ENCODE data around the gene PKNOX2. TPM values are rescaled to one million over a fixed set of nuclear protein-coding genes. Genes with fewer than 3 reads are reported as not detected.

The PKNOX2 gene
- total RNA-seq, 2 donors from 2014 or later: 4.0 to 6.9 TPM

DNA sequence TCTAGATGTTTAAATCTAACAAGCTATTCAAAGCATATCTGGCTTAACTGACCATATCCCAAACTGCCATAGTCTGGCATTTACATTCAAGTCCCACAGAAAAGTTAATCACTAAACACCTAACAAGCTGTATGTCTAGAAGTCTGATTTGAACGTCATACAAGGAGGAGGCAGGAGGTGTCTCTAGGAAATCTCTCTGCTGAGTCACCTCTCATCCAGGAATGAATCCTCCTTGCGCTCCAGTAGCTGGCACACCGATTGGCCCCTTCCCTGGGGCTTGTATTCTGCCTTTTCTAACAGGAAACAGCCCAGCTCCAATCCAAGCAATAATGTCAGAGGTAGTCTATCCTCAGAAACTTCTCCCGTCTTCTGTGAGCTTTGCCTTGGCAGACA lies 299.7 kb downstream of the PKNOX2 start:
- Histone ChIP-seq H3K9ac (ENCODE audit: extremely low read depth, low read length, poor library complexity, severe bottlenecking) (no peak overlapping the region), H3K27me3 (ENCODE audit: control insufficient read depth, insufficient read depth, low read length, poor library complexity, severe bottlenecking) (no peaks in the 10 kb centered on the region), H3K36me3 (ENCODE audit: control insufficient read depth, insufficient read depth, low read length) (no peaks in the 10 kb centered on the region), H3K4me3 (ENCODE audit: low read length) (no peak overlapping the region), H3K4me1 (ENCODE audit: control insufficient read depth, insufficient read depth, low read length) (no peaks in the 10 kb centered on the region), H3K27ac (ENCODE audit: low read depth, low read length) (no peak overlapping the region), H3K9me3 (ENCODE audit: control insufficient read depth, low read length) (no peaks in the 10 kb centered on the region)
- Mint-ChIP-seq H3K27me3 (ENCODE audit: insufficient read depth) (peaks cover 9% of the 10 kb centered on the region), H3K4me3 (no peak overlapping the region), H3K36me3 (ENCODE audit: low read depth) (no peaks in the 10 kb centered on the region), H3K27ac (no peak overlapping the region), H3K9me3 (no peaks in the 10 kb centered on the region), H3K4me1 (peaks cover 7% of the 10 kb centered on the region)
- WGBS, 2 experiments (ENCODE audit: insufficient coverage in 1 of 2, insufficient read length in 1 of 2): 90 to 97% methylated on average over 4 of the region's 4 CpGs
- TF ChIP-seq, protein P1, sequence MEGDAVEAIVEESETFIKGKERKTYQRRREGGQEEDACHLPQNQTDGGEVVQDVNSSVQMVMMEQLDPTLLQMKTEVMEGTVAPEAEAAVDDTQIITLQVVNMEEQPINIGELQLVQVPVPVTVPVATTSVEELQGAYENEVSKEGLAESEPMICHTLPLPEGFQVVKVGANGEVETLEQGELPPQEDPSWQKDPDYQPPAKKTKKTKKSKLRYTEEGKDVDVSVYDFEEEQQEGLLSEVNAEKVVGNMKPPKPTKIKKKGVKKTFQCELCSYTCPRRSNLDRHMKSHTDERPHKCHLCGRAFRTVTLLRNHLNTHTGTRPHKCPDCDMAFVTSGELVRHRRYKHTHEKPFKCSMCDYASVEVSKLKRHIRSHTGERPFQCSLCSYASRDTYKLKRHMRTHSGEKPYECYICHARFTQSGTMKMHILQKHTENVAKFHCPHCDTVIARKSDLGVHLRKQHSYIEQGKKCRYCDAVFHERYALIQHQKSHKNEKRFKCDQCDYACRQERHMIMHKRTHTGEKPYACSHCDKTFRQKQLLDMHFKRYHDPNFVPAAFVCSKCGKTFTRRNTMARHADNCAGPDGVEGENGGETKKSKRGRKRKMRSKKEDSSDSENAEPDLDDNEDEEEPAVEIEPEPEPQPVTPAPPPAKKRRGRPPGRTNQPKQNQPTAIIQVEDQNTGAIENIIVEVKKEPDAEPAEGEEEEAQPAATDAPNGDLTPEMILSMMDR (conservative IDR thresholded peaks at IDR 0.05): no peak
- DNase-seq: no peak

DNA sequence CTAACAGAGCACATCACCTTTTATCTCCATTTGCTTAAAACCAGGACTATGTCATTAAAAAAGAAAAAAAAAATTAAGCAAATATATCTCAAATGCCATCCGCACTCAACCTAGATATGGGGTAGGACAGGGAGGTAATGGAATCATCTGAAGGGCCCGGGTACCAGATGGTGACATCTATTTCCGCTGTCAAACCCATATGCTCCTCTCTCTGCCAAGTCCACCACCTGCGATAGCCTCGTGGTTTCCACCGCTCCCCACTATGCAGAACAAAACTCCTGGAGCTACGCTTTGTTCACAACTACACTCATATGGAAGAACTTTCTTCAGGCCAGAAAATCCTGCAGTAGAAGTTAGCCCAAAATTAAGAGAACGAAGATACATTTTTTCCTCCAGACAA lies 300.1 kb downstream of the PKNOX2 start:
- Mint-ChIP-seq H3K4me1 (peaks cover 7% of the 10 kb centered on the region), H3K9me3 (no peaks in the 10 kb centered on the region), H3K4me3 (no peak overlapping the region), H3K36me3 (ENCODE audit: low read depth) (no peaks in the 10 kb centered on the region), H3K27me3 (ENCODE audit: insufficient read depth) (peaks cover 9% of the 10 kb centered on the region), H3K27ac (no peak overlapping the region)
- no peak overlapping the region for H3K9ac ChIP-seq (ENCODE audit: extremely low read depth, low read length, poor library complexity, severe bottlenecking)
- H3K36me3 ChIP-seq (ENCODE audit: control insufficient read depth, insufficient read depth, low read length): no peaks in the 10 kb centered on the region
- TF ChIP-seq, protein P1 (conservative IDR thresholded peaks at IDR 0.05): no peak
- H3K9me3 ChIP-seq (ENCODE audit: control insufficient read depth, low read length): no peaks in the 10 kb centered on the region
- no peak for DNase-seq
- WGBS, 2 experiments (ENCODE audit: insufficient coverage in 1 of 2, insufficient read length in 1 of 2): 96 to 100% methylated on average over 4 to 8 of the region's 8 CpGs
- no peaks in the 10 kb centered on the region for H3K4me1 ChIP-seq (ENCODE audit: control insufficient read depth, insufficient read depth, low read length)
- no peak overlapping the region for H3K4me3 ChIP-seq (ENCODE audit: low read length)
- H3K27me3 ChIP-seq (ENCODE audit: control insufficient read depth, insufficient read depth, low read length, poor library complexity, severe bottlenecking): no peaks in the 10 kb centered on the region
- H3K27ac ChIP-seq (ENCODE audit: low read depth, low read length): no peak overlapping the region

DNA sequence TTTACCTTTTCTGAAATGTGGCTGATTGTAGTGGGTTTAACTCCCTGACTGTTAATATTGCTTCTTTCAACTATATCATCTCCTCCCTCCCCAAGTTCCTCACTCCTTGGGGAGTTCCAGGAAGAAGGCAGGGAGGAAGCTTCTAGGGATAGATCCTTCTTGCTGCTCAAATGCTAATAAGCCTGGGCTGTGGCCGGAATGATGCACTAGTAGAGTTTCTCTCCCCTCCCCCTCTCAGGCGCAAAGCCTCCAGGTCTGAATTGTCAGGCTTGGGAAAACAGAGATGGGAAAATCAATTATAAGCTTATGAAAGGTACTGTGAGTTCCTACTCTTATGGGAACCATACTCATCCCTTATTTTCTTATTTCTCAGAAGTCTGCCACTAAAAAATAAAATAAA lies 300.7 kb downstream of the PKNOX2 start:
- no peaks in the 10 kb centered on the region for H3K27me3 ChIP-seq (ENCODE audit: control insufficient read depth, insufficient read depth, low read length, poor library complexity, severe bottlenecking)
- H3K27ac ChIP-seq (ENCODE audit: low read depth, low read length): no peak overlapping the region
- no peak overlapping the region for H3K4me3 ChIP-seq (ENCODE audit: low read length)
- no peaks in the 10 kb centered on the region for H3K36me3 ChIP-seq (ENCODE audit: control insufficient read depth, insufficient read depth, low read length)
- Mint-ChIP-seq H3K27ac (no peak overlapping the region), H3K4me3 (no peak overlapping the region), H3K4me1 (peaks cover 7% of the 10 kb centered on the region), H3K9me3 (no peaks in the 10 kb centered on the region), H3K36me3 (ENCODE audit: low read depth) (no peaks in the 10 kb centered on the region), H3K27me3 (ENCODE audit: insufficient read depth) (peaks cover 9% of the 10 kb centered on the region)
- 83% methylated on average over 1 of the region's 2 CpGs; no CpG with 5 or more reads in 1 of the 2 experiments for WGBS, 2 experiments (ENCODE audit: insufficient coverage in 1 of 2, insufficient read length in 1 of 2)
- no peak for DNase-seq
- no peak overlapping the region for H3K9ac ChIP-seq (ENCODE audit: extremely low read depth, low read length, poor library complexity, severe bottlenecking)
- no peaks in the 10 kb centered on the region for H3K4me1 ChIP-seq (ENCODE audit: control insufficient read depth, insufficient read depth, low read length)
- TF ChIP-seq, protein P1 (conservative IDR thresholded peaks at IDR 0.05): no peak
- no peaks in the 10 kb centered on the region for H3K9me3 ChIP-seq (ENCODE audit: control insufficient read depth, low read length)

Data from endodermal cell (in vitro differentiated cells).